VCaP (cell line): ENCODE measurements around the gene C10orf90.
A peak's percentile ranks its signal among the peaks of the same experiment; 100 is the strongest.

Source experiments
- H3K27ac ChIP-seq: fragments of 450-650 bp; 2 replicates; pipeline ENCODE4 v1.5.1; 2017
- CTCF ChIP-seq: fragments of 450-650 bp; conservative IDR thresholded peaks from 2 replicates; pipeline ENCODE4 v1.5.1; 2017; ENCODE audit warnings: mild to moderate bottlenecking, moderate library complexity

The C10orf90 gene

GRCh38 chr10:126570621-126571602 lies 99.6 kb downstream of the C10orf90 start:
- peak; percentile 32; the same call in 1 of the 2 replicates for TF ChIP-seq CTCF
- peak overlapping the region; percentile 73 for H3K27ac ChIP-seq

- H3K27ac ChIP-seq: peak overlapping the region; percentile 73
- no peak for TF ChIP-seq CTCF
Observed at GRCh38 chr10:126570245-126570570, 100.3 kb downstream of the C10orf90 start.

GRCh38 chr10:126569513-126570244 lies 100.8 kb downstream of the C10orf90 start:
- H3K27ac ChIP-seq: peak overlapping the region; percentile 73
- TF ChIP-seq CTCF: no peak

- H3K27ac ChIP-seq: no peak overlapping the region; the same call in 1 of the 2 replicates
- TF ChIP-seq CTCF: no peak
Observed at GRCh38 chr10:126568809-126569385, 101.6 kb downstream of the C10orf90 start.

GRCh38 chr10:126565871-126566270 lies 104.6 kb downstream of the C10orf90 start:
- no peak for TF ChIP-seq CTCF
- no peak overlapping the region for H3K27ac ChIP-seq

- H3K27ac ChIP-seq: no peak overlapping the region
- TF ChIP-seq CTCF: no peak
Observed at GRCh38 chr10:126565441-126565840, 105.1 kb downstream of the C10orf90 start.

GRCh38 chr10:126564326-126564888 lies 106.1 kb downstream of the C10orf90 start:
- no peak for TF ChIP-seq CTCF
- H3K27ac ChIP-seq: no peak overlapping the region
